Uterus (tissue), 4 donors: ENCODE measurements around the gene TLR10. TPM values are rescaled to one million over a fixed set of nuclear protein-coding genes. Genes with fewer than 3 reads are reported as not detected.
"Not testable (repeated sequence)": the region's sequence is repeated elsewhere in the genome, so short reads cannot be mapped to it uniquely, and the experiment has no call there.

ENCODE experiments used
- DNase-seq, 2 donors: peaks; one replicate each; pipeline ENCODE4 v3.0.0-alpha.2; 2019 to 2020
- H3K27ac ChIP-seq, 2 donors: fragments of 200-600 bp; sonication (generic); 1 replicate in 1 of 2; 2 replicates in 1 of 2; pipeline ENCODE4 v1.5.1; 2016 to 2018
- H3K27me3 ChIP-seq, 2 donors: fragments of 200-600 bp; sonication (generic); one replicate each; pipeline ENCODE4 v1.5.1; 2018 to 2019; ENCODE audit warnings: control low read depth in 1 of 2
- H3K36me3 ChIP-seq, 2 donors: fragments of 200-600 bp; sonication (generic); one replicate each; pipeline ENCODE4 v1.5.1; 2019; ENCODE audit warnings: control low read depth in 1 of 2
- H3K4me1 ChIP-seq, 2 donors: fragments of 200-600 bp; sonication (generic); one replicate each; pipeline ENCODE4 v1.5.1; 2018 to 2019; ENCODE audit warnings: control low read depth in 1 of 2
- H3K4me3 ChIP-seq, 2 donors: fragments of 200-600 bp; sonication (generic); 1 replicate in 1 of 2; 2 replicates in 1 of 2; pipeline ENCODE4 v1.5.1; 2018 to 2019; ENCODE audit warnings: mild to moderate bottlenecking in 1 of 2
- H3K9me3 ChIP-seq, 2 donors: fragments of 200-600 bp; sonication (generic); one replicate each; pipeline ENCODE4 v1.5.1; 2019; ENCODE audit warnings: control low read depth in 1 of 2
- POLR2A ChIP-seq, 2 donors: fragments of 450-650 bp; IDR thresholded peaks; one replicate each; pipeline ENCODE4 v1.6.1; 2016; ENCODE audit warnings: antibody characterized with exemption in 2 of 2, mild to moderate bottlenecking in 1 of 2, moderate library complexity in 1 of 2
- intact Hi-C: fragments of 100-400 bp; cut with DNase I; formaldehyde crosslinking; loops from one replicate; pipeline ENCODE4 v1.15.1; 2023; ENCODE audit warnings: low total_unique reads
- total RNA-seq, 4 donors: library from RNA; depleted of rRNA in 3 of 4; stranded (reverse); fragments of >200 nt in 3 of 4; gene quantifications; one replicate each; pipeline versions ENCODE4 v1.1.0 to v1.2.4, GENCODE V29; 2014 to 2023
- TF ChIP-seq, protein P1 (sequence below), 4 experiments: fragments of 200-600 bp in 2 of 4; fragments of 450-650 bp in 2 of 4; sonication (generic) in 2 of 4; IDR thresholded peaks; one replicate each; pipeline ENCODE4 v1.5.1; 2016 to 2019; ENCODE audit warnings: antibody characterized with exemption in 4 of 4, mild to moderate bottlenecking in 2 of 4, moderate library complexity in 1 of 4
- donor health status: DM: yes; HTN: yes; CAD: no.

Gene TLR10
- total RNA-seq, 4 donors from 2014 or later: 2.0 TPM; not detected in 3

DNA sequence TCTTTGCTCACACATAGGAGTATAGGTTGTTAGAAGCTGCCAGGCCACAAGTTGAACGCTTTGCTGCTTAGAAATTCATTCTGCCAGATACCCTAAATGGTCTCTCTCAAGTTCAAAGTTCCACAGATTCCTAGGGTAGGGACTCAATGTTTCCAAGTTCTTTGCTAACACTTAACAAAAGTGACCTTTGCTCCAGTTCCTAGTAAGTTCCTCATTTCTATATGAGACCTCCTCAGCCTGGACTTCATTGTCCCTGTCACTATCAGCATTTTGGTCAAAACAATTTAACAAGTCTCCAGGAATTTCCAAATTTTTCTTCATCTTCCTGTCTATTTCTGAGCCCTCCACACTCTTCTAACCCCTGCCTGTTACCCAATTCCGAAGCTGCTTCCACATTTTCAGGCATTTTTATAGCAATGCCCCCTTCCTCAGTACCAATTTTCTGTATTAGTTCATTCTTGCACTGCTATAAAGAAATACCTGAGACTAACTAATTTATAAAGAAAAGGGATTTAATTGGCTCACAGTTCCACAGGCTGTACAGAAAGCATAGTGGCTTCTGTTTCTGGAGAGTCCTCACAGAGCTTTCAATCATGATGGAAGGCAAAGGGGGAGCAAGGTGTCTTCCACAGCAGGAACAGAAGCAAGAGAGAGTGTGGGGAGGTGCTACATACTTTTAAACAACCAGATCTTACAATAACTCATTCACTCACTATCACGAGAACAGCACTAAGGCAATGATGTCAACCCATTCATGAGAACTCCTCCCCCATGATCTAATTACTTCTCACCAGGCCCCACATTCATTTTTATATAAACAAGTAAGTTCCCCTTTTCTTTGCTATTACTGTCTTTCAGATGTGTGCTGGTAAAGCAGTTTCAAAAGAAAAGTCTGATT is 33.3 kb upstream of the TLR10 start:
- H3K4me1 ChIP-seq: no peaks in the 10 kb centered on the region
- H3K4me3 ChIP-seq: no peak overlapping the region
- H3K27ac ChIP-seq: no peak overlapping the region
- DNase-seq: no peak
- no peaks in the 10 kb centered on the region for H3K36me3 ChIP-seq
- H3K9me3 ChIP-seq: no peaks in the 10 kb centered on the region
- no peaks in the 10 kb centered on the region for H3K27me3 ChIP-seq
- TF ChIP-seq, protein P1, sequence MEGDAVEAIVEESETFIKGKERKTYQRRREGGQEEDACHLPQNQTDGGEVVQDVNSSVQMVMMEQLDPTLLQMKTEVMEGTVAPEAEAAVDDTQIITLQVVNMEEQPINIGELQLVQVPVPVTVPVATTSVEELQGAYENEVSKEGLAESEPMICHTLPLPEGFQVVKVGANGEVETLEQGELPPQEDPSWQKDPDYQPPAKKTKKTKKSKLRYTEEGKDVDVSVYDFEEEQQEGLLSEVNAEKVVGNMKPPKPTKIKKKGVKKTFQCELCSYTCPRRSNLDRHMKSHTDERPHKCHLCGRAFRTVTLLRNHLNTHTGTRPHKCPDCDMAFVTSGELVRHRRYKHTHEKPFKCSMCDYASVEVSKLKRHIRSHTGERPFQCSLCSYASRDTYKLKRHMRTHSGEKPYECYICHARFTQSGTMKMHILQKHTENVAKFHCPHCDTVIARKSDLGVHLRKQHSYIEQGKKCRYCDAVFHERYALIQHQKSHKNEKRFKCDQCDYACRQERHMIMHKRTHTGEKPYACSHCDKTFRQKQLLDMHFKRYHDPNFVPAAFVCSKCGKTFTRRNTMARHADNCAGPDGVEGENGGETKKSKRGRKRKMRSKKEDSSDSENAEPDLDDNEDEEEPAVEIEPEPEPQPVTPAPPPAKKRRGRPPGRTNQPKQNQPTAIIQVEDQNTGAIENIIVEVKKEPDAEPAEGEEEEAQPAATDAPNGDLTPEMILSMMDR (IDR thresholded peaks at IDR 0.05): no peak
- TF ChIP-seq POLR2A (IDR thresholded peaks at IDR 0.05): no peak
- intact Hi-C loops: no loop called here

DNA sequence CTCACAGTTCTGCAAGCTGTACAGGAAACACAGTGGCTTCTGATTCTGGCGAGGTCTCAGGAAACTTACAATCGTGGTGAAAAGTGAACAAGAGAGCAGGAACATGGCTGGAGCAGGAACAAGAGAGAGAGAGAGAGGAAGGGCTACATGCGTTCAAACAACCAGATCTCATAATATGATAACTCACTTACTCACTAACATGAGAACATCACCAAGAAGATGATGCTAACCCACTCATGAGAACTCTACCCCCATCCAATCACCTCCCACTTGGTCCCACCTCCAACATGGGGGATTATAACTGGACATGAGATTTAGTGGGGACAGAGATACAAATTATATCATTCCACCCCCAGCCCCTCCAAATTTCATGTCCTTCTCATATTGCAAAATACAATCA is 31.6 kb upstream of the TLR10 start:
- intact Hi-C loops: no loop called here
- no peaks in the 10 kb centered on the region for H3K9me3 ChIP-seq
- H3K4me3 ChIP-seq: no peak overlapping the region
- no peaks in the 10 kb centered on the region for H3K36me3 ChIP-seq
- no peaks in the 10 kb centered on the region for H3K27me3 ChIP-seq
- no peak for TF ChIP-seq POLR2A (IDR thresholded peaks at IDR 0.05)
- TF ChIP-seq, protein P1 (IDR thresholded peaks at IDR 0.05): no peak
- no peaks in the 10 kb centered on the region for H3K4me1 ChIP-seq
- no peak for DNase-seq
- no peak overlapping the region for H3K27ac ChIP-seq

DNA sequence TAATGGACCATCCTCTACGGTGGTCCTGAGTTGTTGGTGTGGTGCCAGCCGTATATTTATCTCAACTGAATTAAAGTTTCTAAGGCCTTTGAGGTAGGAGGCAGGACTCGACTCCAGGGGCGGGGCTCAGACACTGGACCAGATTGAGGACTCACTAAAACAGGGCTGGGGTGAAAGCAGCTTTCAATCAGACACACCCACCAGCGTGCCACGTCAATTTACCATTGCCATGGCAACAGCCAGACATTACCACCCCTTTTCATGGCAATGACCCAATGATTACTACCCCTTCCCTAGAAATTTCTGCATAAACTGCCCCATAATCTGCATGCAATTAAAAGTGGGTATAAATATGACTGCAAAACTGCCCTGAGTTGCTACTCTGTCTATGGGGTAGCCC is 28.5 kb upstream of the TLR10 start:
- Histone ChIP-seq H3K27ac (no peak overlapping the region), H3K4me3 (no peak overlapping the region), H3K9me3 (no peaks in the 10 kb centered on the region), H3K27me3 (no peaks in the 10 kb centered on the region), H3K4me1 (no peaks in the 10 kb centered on the region), H3K36me3 (no peaks in the 10 kb centered on the region)
- intact Hi-C loops: no loop called here
- DNase-seq: no peak
- TF ChIP-seq, protein P1 (IDR thresholded peaks at IDR 0.05): no peak
- no peak for TF ChIP-seq POLR2A (IDR thresholded peaks at IDR 0.05)

DNA sequence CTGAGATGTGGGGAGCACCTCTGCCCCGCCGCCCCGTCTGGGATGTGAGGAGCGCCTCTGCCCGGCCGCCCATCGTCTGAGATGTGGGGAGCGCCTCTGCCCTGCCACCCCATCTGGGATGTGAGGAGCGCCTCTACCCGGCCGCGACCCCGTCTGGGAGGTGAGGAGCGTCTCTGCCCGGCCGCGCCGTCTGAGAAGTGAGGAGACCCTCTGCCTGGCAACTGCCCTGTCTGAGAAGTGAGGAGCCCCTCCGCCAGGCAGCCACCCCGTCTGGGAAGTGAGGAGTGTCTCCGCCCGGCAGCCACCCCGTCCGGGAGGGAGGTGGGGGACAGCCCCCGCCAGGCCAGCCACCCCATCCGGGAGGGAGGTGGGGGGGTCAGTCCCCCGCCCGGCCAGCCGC is 24.7 kb upstream of the TLR10 start:
- H3K4me3 ChIP-seq, H3K27me3 ChIP-seq, H3K36me3 ChIP-seq, intact Hi-C loops, H3K27ac ChIP-seq, DNase-seq, H3K4me1 ChIP-seq, H3K9me3 ChIP-seq: not testable (repeated sequence)

DNA sequence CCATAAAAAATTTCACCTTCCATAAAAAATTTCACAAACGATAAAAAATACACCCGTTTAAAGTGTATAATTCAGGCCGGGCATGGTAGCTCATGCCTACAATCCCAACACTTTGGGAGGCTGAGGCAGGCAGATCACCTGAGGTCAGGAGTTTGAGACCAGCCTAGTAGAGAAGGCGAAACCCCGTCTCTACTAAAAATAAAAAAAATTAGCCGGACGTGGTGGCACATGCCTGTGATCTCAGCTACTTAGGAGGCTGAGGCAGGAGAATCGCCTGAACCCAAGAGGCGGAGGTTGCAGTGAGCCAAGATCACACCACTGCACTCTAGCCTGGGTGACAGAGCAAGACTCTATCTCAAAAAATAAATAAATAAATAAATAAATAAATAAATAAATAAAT is 23.5 kb upstream of the TLR10 start:
- H3K9me3 ChIP-seq, H3K4me3 ChIP-seq, DNase-seq, H3K36me3 ChIP-seq, H3K27me3 ChIP-seq, H3K4me1 ChIP-seq, intact Hi-C loops: not testable (repeated sequence)
- peak overlapping the region; percentile 69 to 90 for H3K27ac ChIP-seq

DNA sequence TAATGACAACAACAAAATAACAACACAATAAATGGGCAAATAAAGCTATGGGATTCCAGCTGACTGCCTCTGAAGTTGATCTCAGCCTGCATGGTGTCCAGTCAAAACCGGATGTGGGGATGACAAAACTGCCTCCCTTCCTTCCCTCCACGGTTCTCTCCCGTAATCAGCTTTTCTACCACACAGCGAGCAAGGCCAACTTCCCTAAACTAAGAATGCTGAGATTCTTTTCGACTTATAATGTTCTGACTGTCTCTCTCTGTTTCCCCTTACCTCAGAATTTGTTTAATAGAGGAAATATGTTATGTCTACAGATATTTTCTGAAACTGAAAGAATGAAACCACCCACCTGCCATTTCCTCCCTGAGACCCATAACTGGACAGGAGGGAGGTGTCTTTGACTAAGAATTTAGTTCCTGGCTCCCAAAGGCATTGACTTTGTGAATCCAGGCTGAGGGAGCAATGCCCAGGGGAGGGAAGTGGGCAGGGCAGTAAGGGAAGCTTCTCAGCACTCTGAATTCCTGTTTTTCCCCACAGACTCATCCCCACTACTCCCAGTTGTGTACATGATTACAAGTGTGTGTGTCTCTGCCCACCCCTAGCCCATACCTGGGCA is 22.8 kb upstream of the TLR10 start:
- Histone ChIP-seq H3K27me3 (no peaks in the 10 kb centered on the region), H3K4me1 (no peaks in the 10 kb centered on the region), H3K4me3 (peak overlapping the region in 1 of 2 donors; percentile 27), H3K27ac (peak overlapping the region; percentile 69 to 90), H3K9me3 (peaks cover 0 to 4% of the 10 kb centered on the region in 2 donors), H3K36me3 (no peaks in the 10 kb centered on the region)
- intact Hi-C loops: no loop called here
- DNase-seq: no peak
- no peak for TF ChIP-seq POLR2A (IDR thresholded peaks at IDR 0.05)
- TF ChIP-seq, protein P1 (IDR thresholded peaks at IDR 0.05): no peak
